ENCODE measurements around the gene OMD. TPM values are rescaled to one million over a fixed set of nuclear protein-coding genes. Genes with fewer than 3 reads are reported as not detected.

Gene OMD
- total and polyA plus RNA-seq, 2 of the 8 experiments (the other 6 are each of a cell fraction or from before 2014, with no cell fraction given): not detected

GRCh38 chr9:92406477-92406876 is 17.8 kb downstream of the OMD start:
- Histone ChIP-seq H2BK20ac (ENCODE audit: low read length) (no peak overlapping the region), H4K20me1 (replicated peaks in 1 of 2; ENCODE audit: control insufficient read depth in 1 of 2, insufficient read depth in 2 of 2, low read length in 2 of 2) (no peaks in the 10 kb centered on the region), H3K36me3 (ENCODE audit: control insufficient read depth in 2 of 4, insufficient read depth in 4 of 4, low read length in 3 of 4) (no peaks in the 10 kb centered on the region), H2AK5ac (ENCODE audit: low read depth, low read length) (no peak overlapping the region), H3K9ac (replicated peaks in 1 of 4; ENCODE audit: extremely low read depth in 1 of 4, low read depth in 3 of 4, low read length in 3 of 4) (no peak overlapping the region), H3K4me2 (ENCODE audit: insufficient read depth in 1 of 2, low read depth in 2 of 2, low read length in 2 of 2) (no peak overlapping the region), H4K5ac (ENCODE audit: insufficient read length, low read depth, low read length) (no peak overlapping the region), H2BK5ac (ENCODE audit: low read depth, low read length) (no peak overlapping the region), H3K23me2 (ENCODE audit: low read depth, low read length) (no peaks in the 10 kb centered on the region), H3K9me3 (ENCODE audit: insufficient read depth in 2 of 2, low read depth in 1 of 2, low read length in 1 of 2) (no peaks in the 10 kb centered on the region), H3K14ac (ENCODE audit: insufficient read length) (no peak overlapping the region), H3K27ac (ENCODE audit: low read depth, low read length) (no peak overlapping the region), H3K79me1 (ENCODE audit: low read depth, low read length) (no peaks in the 10 kb centered on the region), H3K18ac (ENCODE audit: extremely low read depth, low read length) (no peak overlapping the region), H3K79me2 (ENCODE audit: control insufficient read depth in 1 of 2, insufficient read depth in 2 of 2, low read length in 2 of 2) (0 out of 4 replicates have a peak, but pooled peaks cover 0 to 4% of the 10 kb centered on the region in 2 experiments), H4K91ac (replicated peaks; ENCODE audit: insufficient read length, low read length) (no peak overlapping the region), H2BK15ac (ENCODE audit: low read length) (no peak overlapping the region), H2AFZ (ENCODE audit: low read length) (no peak overlapping the region), H2BK120ac (replicated peaks; ENCODE audit: low read depth, low read length) (no peak overlapping the region), H4K8ac (ENCODE audit: extremely low read depth, insufficient read depth, low read length) (no peak overlapping the region), H3K4ac (replicated peaks; ENCODE audit: insufficient read length, low read depth, low read length) (no peak overlapping the region), H3K4me3 (ENCODE audit: extremely low read depth in 1 of 4, insufficient read depth in 2 of 4, low read depth in 3 of 4, low read length in 4 of 4) (no peak overlapping the region), H3K23ac (ENCODE audit: insufficient read length) (no peak overlapping the region), H2BK12ac (ENCODE audit: low read depth, low read length) (no peak overlapping the region), H3K56ac (replicated peaks; ENCODE audit: insufficient read length, low read depth, low read length) (no peak overlapping the region), H3K4me1 (replicated peaks in 1 of 4; ENCODE audit: control insufficient read depth in 3 of 4, insufficient read depth in 4 of 4, low read length in 3 of 4) (no peaks in the 10 kb centered on the region; a peak in 1 of 7 replicates), H3K27me3 (replicated peaks in 1 of 4; ENCODE audit: control insufficient read depth in 3 of 4, extremely low read depth in 1 of 4, insufficient read depth in 3 of 4, low read length in 3 of 4) (no peaks in the 10 kb centered on the region)
- DNase-seq (ENCODE audit: low read depth in 1 of 2, low spot score in 2 of 2) (no peak), FAIRE-seq (no peak)
- CTCF ChIA-PET (ENCODE audit: partially characterized antibody): no interaction called here
- whole genome bisulfite sequencing, 2 experiments (ENCODE audit: extremely low coverage in 1 of 2, insufficient coverage in 1 of 2, insufficient read length in 1 of 2, insufficient replicate concordance in 2 of 2, low coverage in 1 of 2, low lambda C conversion rate in 2 of 2, missing lambda C conversion rate in 1 of 2): 70% methylated on average over 3 of the region's 3 CpGs; no CpG with 5 or more reads in 1 of the 2 experiments
- TF ChIP-seq NANOG (IDR thresholded peaks at IDR 0.05; ENCODE audit: insufficient read depth, low read depth, low read length, poor library complexity, severe bottlenecking) (no peak), ATF2 (IDR thresholded peaks at IDR 0.05; ENCODE audit: low read length) (no peak), CHD1 (IDR thresholded peaks at IDR 0.05; ENCODE audit: low read depth, low read length) (no peak), SIN3A (conservative IDR thresholded peaks at IDR 0.05 in 1 of 2, IDR thresholded peaks at IDR 0.05 in 1 of 2; ENCODE audit: low read depth in 1 of 2, low read length in 2 of 2) (no peak), GTF2F1 (IDR thresholded peaks at IDR 0.05; ENCODE audit: borderline replicate concordance, low read depth, low read length) (no peak), CBX8 (IDR thresholded peaks at IDR 0.05; ENCODE audit: borderline replicate concordance, low read depth, low read length) (no peak)
- POLR2A ChIA-PET (ENCODE audit: partially characterized antibody): no interaction called here

Measured in H1 (cell line).